ENCODE data around the gene EYA4. TPM values are rescaled to one million over a fixed set of nuclear protein-coding genes. Genes with fewer than 3 reads are reported as not detected.

The EYA4 gene
- total and polyA plus RNA-seq, 2 of the 4 experiments (the other 2 are of a cell fraction) = 5.7 to 11.1 TPM

DNA sequence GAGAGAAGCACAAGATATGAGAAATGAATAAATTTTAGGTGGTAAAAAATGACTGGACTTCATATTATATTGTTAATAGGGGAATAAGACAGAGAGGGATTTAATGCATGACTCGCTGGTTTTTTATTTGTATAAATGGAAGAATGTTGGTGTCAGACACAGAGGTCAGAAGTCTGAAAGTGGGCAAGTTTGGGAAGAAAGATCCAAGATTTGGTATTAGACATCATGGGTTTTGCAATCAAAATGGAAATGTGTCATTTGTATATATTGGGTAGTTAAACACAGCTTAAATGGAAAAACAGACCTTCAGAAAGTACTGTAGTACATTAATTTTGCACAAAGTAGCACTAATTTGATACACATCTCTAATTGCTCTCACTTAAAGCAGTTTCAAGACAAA is 96.2 kb downstream of the EYA4 start:
- Histone ChIP-seq H4K91ac (ENCODE audit: insufficient read depth, low read depth, low read length) (no peak overlapping the region), H3K27me3 (ENCODE audit: control insufficient read depth, insufficient read depth, low read length) (no peaks in the 10 kb centered on the region), H3K56ac (ENCODE audit: extremely low read depth, insufficient read depth, low read length) (no peak overlapping the region), H4K20me1 (ENCODE audit: insufficient read depth, low read length) (no peaks in the 10 kb centered on the region), H3K79me1 (ENCODE audit: low read depth in 1 of 2, low read length in 2 of 2) (peaks cover 6 to 16% of the 10 kb centered on the region in 2 experiments), H2AK5ac (ENCODE audit: low read depth, low read length) (no peak overlapping the region), H2BK15ac (ENCODE audit: low read depth, low read length) (no peak overlapping the region), H3K23ac (ENCODE audit: low read depth, low read length) (no peak overlapping the region), H3K27ac (ENCODE audit: insufficient read depth, low read length) (no peak overlapping the region), H2BK120ac (ENCODE audit: low read depth, low read length) (no peak overlapping the region), H3K9ac (ENCODE audit: low read depth, low read length) (no peak overlapping the region), H3K14ac (replicated peaks; ENCODE audit: low read depth, low read length) (0 out of 2 replicates have a peak overlapping the region, but pooled peaks have one; percentile 73), H3K18ac (ENCODE audit: low read depth, low read length) (no peak overlapping the region), H3K4ac (ENCODE audit: low read depth, low read length) (no peak overlapping the region), H3K9me3 (ENCODE audit: control insufficient read depth, insufficient read depth, low read length) (no peaks in the 10 kb centered on the region), H2BK20ac (ENCODE audit: low read depth, low read length) (no peak overlapping the region), H3K4me2 (ENCODE audit: low read depth, low read length) (no peak overlapping the region; the same call in 1 of the 2 replicates), H2AFZ (replicated peaks; ENCODE audit: low read length, poor library complexity) (no peak overlapping the region), H4K5ac (ENCODE audit: low read depth, low read length) (no peak overlapping the region), H2AK9ac (replicated peaks; ENCODE audit: low read depth, low read length, poor library complexity) (no peak overlapping the region), H3K4me3 (ENCODE audit: insufficient read depth, low read depth, low read length) (no peak overlapping the region), H4K8ac (ENCODE audit: low read depth in 2 of 2, low read length in 2 of 2) (no peak overlapping the region), H3K36me3 (ENCODE audit: control insufficient read depth, insufficient read depth, low read length) (no peaks in the 10 kb centered on the region), H3K9me1 (ENCODE audit: insufficient read depth, low read length) (peaks cover 10% of the 10 kb centered on the region), H2BK5ac (ENCODE audit: low read depth, low read length, poor library complexity, severe bottlenecking) (peak overlapping the region; percentile 25), H3K4me1 (ENCODE audit: control insufficient read depth, insufficient read depth, low read length) (peaks cover 11% of the 10 kb centered on the region)
- 40% methylated on average over 1 of the region's 1 CpG; no CpG with 5 or more reads in 1 of the 2 experiments for WGBS, 2 experiments (ENCODE audit: extremely low coverage in 2 of 2, insufficient read length in 1 of 2)
- TF ChIP-seq FOS (IDR thresholded peaks at IDR 0.05; ENCODE audit: low read depth, low read length) (peak; percentile 56; the same call in 1 of the 2 replicates), BHLHE40 (IDR thresholded peaks at IDR 0.05; ENCODE audit: low read depth, low read length) (0 out of 2 replicates have a peak, but pooled peaks have one; percentile 6), CHD1 (IDR thresholded peaks at IDR 0.05; ENCODE audit: low read depth, low read length) (no peak), CEBPB (IDR thresholded peaks at IDR 0.05; ENCODE audit: low read depth, low read length) (peak; percentile 95)
- TF ChIP-seq, protein P1, sequence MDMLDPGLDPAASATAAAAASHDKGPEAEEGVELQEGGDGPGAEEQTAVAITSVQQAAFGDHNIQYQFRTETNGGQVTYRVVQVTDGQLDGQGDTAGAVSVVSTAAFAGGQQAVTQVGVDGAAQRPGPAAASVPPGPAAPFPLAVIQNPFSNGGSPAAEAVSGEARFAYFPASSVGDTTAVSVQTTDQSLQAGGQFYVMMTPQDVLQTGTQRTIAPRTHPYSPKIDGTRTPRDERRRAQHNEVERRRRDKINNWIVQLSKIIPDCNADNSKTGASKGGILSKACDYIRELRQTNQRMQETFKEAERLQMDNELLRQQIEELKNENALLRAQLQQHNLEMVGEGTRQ (IDR thresholded peaks at IDR 0.05; ENCODE audit: low read depth, low read length) = no peak
- DNase-seq = peak; percentile 86
- dilution Hi-C loops (cut with HindIII; ENCODE audit: low sequenced_read_pairs, unreplicated experiment) (no loop called here), intact Hi-C loops (cut with micrococcal nuclease) (no loop called here), in situ Hi-C loops (cut with MboI; ENCODE audit: low sequenced_read_pairs) (no loop called here)
- CTCF ChIA-PET = no interaction called here
- peak; percentile 64 for ATAC-seq (ENCODE audit: low read depth)
- POLR2A ChIA-PET (ENCODE audit: unreplicated experiment) = interaction anchor here (0.6 kb wide), 1 partner anchor 506 kb away, joined by 7 read pairs; no protein-coding TSS in a partner anchor
- no TSS peak for BruUV-seq (replicated peaks)

All from IMR-90 (cell line).